Stimulated activated CD4-positive, alpha-beta T cell treated with anti-CD3 and anti-CD28 coated beads, Interleukin-4, amount 100 ng/mL, for 4 hours (primary cell): ENCODE measurements around the gene DNLZ.

Experiments
- DNase-seq, 2 experiments: peaks; one replicate each; pipeline ENCODE4 v3.0.0-alpha.2; 2020

DNLZ gene

GRCh38 chr9:136342181-136343120 lies 21.1 kb downstream of the DNLZ start:
- peak; percentile 54 to 55 for DNase-seq

- no peak for DNase-seq
These were observed 21.8 kb downstream of the DNLZ start for GRCh38 chr9:136341769-136342168.

GRCh38 chr9:136341042-136341655 lies 22.4 kb downstream of the DNLZ start:
- DNase-seq, result no peak

- no peak for DNase-seq
These were observed 23.0 kb downstream of the DNLZ start for GRCh38 chr9:136340356-136341041.

- DNase-seq, result no peak
These were observed 23.6 kb downstream of the DNLZ start for GRCh38 chr9:136339958-136340310.

- no peak for DNase-seq
These were observed 24.2 kb downstream of the DNLZ start for GRCh38 chr9:136339173-136339957.

- no peak for DNase-seq
These were observed 25.0 kb downstream of the DNLZ start for GRCh38 chr9:136338511-136338910.

GRCh38 chr9:136337416-136338395 lies 25.8 kb downstream of the DNLZ start:
- no peak for DNase-seq

- DNase-seq, result no peak
These were observed 26.7 kb downstream of the DNLZ start for GRCh38 chr9:136336881-136337280.

GRCh38 chr9:136336156-136336870 lies 27.2 kb downstream of the DNLZ start:
- DNase-seq, result no peak

- no peak for DNase-seq
These were observed 28.0 kb downstream of the DNLZ start for GRCh38 chr9:136335296-136336155.

- no peak for DNase-seq
These were observed 29.0 kb downstream of the DNLZ start for GRCh38 chr9:136334541-136334940.

- DNase-seq, result no peak
These were observed 30.1 kb downstream of the DNLZ start for GRCh38 chr9:136333486-136333885.

GRCh38 chr9:136333045-136333444 lies 30.5 kb downstream of the DNLZ start:
- DNase-seq, result no peak

- DNase-seq, result no peak
These were observed 31.0 kb downstream of the DNLZ start for GRCh38 chr9:136332482-136332983.

GRCh38 chr9:136331556-136332481 lies 31.7 kb downstream of the DNLZ start:
- no peak for DNase-seq

GRCh38 chr9:136331030-136331429 lies 32.5 kb downstream of the DNLZ start:
- no peak for DNase-seq

- no peak for DNase-seq
These were observed 33.0 kb downstream of the DNLZ start for GRCh38 chr9:136330406-136330990.
